Eye (tissue), 1 donor: Measurements from ENCODE around the gene PTRHD1.

Experiments
- DNase-seq: peaks from one replicate; pipeline ENCODE4 v3.0.0-alpha.2; 2015

The PTRHD1 gene

GRCh38 chr2:24749069-24749691, 44.0 kb downstream of the PTRHD1 start:
- DNase-seq: no peak

GRCh38 chr2:24747299-24747698, 45.9 kb downstream of the PTRHD1 start:
- no peak for DNase-seq

- no peak for DNase-seq
Measured at GRCh38 chr2:24745825-24746224, 47.4 kb downstream of the PTRHD1 start.

DNA sequence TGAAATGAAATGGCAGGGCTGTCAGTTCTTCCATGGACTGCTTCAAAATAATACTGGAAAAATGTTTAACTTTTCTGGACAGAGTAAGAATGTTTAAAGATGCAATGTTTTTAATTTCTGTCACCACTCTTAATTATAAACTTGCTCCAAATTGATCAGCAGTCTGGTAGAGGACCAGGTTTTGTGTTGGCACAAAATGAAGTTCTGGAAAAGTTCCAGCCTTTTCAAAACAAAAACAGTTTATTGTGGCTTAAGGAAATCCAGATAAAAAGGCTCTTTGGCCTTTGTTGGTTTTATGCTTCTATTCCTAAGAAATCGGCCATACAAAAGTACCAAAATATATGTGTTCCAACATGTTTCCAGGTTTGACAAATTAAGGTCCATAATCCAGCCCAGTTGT, 48.8 kb downstream of the PTRHD1 start:
- DNase-seq: peak; percentile 17

GRCh38 chr2:24743924-24744323, 49.3 kb downstream of the PTRHD1 start:
- no peak for DNase-seq

DNA sequence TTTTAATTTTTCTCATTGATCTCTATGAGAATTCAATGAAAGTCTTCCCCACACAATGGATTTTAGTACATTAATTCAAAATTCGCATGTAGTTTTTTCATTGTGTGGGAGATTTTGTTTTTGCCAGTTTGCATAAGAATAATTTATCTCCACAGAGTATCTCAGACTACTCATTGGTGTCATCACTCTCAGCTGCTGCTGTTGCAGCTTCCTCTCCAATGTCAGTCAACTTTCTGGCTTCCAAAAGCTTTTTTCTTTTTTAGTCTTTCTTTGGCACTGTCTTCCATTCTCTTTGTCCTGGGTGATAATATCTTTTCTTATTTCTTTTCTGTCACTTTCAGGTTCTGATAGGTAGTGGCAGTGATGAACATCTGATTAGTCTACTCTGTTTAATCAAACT, 50.5 kb downstream of the PTRHD1 start:
- DNase-seq: no peak

DNA sequence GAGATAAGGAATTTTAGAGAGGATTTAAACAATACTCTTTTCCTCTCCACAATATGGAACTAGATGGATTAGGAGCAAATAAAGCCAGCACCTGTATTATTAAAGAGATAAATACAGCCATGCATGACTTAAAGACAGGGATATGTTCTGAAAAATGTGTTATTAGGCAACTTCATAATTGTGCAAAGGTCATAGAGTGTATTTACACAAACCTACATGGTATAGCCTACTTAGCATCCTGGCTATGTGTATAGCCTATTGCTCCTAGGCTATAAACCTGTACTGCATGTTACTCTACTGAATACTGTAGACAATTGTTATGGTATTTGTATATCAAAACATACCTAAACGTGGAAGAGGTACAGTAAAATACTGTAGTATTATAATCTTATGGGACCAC, 53.0 kb downstream of the PTRHD1 start:
- no peak for DNase-seq
